CD4-positive, alpha-beta T cell (primary cell): ENCODE measurements around the gene VTCN1. TPM values are rescaled to one million over a fixed set of nuclear protein-coding genes. Genes with fewer than 3 reads are reported as not detected.

Experiments used
- ATAC-seq: fragments of 200-7000 bp; cut with Tn5 transposase; one replicate; pipeline ENCODE4 v1.10.0; 2022; ENCODE audit warnings: mild to moderate bottlenecking; ENCODE audit not compliant: poor library complexity
- CTCF ChIA-PET: fragments of 350-600 bp; sonication (Branson Sonifier 250); formaldehyde crosslinking; loops from one replicate; lab custom pipeline; 2021; ENCODE audit warnings: antibody characterized with exemption, inconsistent platforms; lab: Charles Lee
- POLR2A ChIA-PET: fragments of 350-600 bp; sonication (Branson Sonifier 250); formaldehyde crosslinking; loops from one replicate; lab custom pipeline; 2021; ENCODE audit warnings: antibody characterized with exemption, inconsistent platforms; lab: Charles Lee
- DNase-seq, 14 experiments: peaks; one replicate each; pipeline ENCODE4 v3.0.0-alpha.2; 2013 to 2020; ENCODE audit warnings: mixed read lengths in 2 of 14
- H3K27ac ChIP-seq, 2 donors: one replicate each; pipeline versions ENCODE4 v1.5.1 to v1.7.0; 2013; ENCODE audit warnings: low read length in 2 of 2, low read depth in 1 of 2, mild to moderate bottlenecking in 1 of 2
- H3K27me3 ChIP-seq, 2 experiments: 1 replicate in 1 of 2; 2 replicates in 1 of 2; pipeline versions ENCODE4 v1.6.1 to v1.7.0; 2013; ENCODE audit warnings: low read length in 2 of 2, control low read depth in 1 of 2, mild to moderate bottlenecking in 1 of 2, moderate library complexity in 1 of 2; ENCODE audit not compliant: insufficient read depth in 2 of 2, control insufficient read depth in 1 of 2
- H3K36me3 ChIP-seq: one replicate; pipeline ENCODE4 v1.6.1; 2013; ENCODE audit warnings: low read length, control low read depth; ENCODE audit not compliant: insufficient read depth
- H3K4me1 ChIP-seq: one replicate; pipeline ENCODE4 v1.6.1; 2013; ENCODE audit warnings: low read length, control low read depth; ENCODE audit not compliant: insufficient read depth
- H3K4me3 ChIP-seq: one replicate; pipeline ENCODE4 v1.5.1; 2013; ENCODE audit warnings: mild to moderate bottlenecking, low read length, moderate library complexity
- H3K9me3 ChIP-seq, 2 experiments: 1 replicate in 1 of 2; 2 replicates in 1 of 2; pipeline versions ENCODE4 v1.6.1 to v1.7.0; 2013; ENCODE audit warnings: low read length in 2 of 2, mild to moderate bottlenecking in 2 of 2, control low read depth in 1 of 2, moderate library complexity in 1 of 2; ENCODE audit not compliant: control insufficient read depth in 1 of 2, insufficient read depth in 1 of 2
- H3K27ac Mint-ChIP-seq: one replicate; pipeline ENCODE4 v1.8.0; 2020; ENCODE audit warnings: mixed read lengths
- H3K27me3 Mint-ChIP-seq: one replicate; pipeline ENCODE4 v1.8.0; 2021; ENCODE audit warnings: mixed read lengths
- H3K36me3 Mint-ChIP-seq: one replicate; pipeline ENCODE4 v1.8.0; 2021; ENCODE audit warnings: low read depth, mixed read lengths
- H3K4me1 Mint-ChIP-seq: one replicate; pipeline ENCODE4 v1.8.0; 2021; ENCODE audit warnings: low read depth, mixed read lengths
- H3K4me3 Mint-ChIP-seq: one replicate; pipeline ENCODE4 v1.8.0; 2020; ENCODE audit warnings: mild to moderate bottlenecking, mixed read lengths
- H3K9me3 Mint-ChIP-seq: one replicate; pipeline ENCODE4 v1.8.0; 2020; ENCODE audit warnings: mixed read lengths
- intact Hi-C, 2 experiments: fragments of 100-400 bp; cut with DNase I in 1 of 2; cut with micrococcal nuclease in 1 of 2; formaldehyde crosslinking; loops; one replicate each; pipeline versions ENCODE4 v1.15.1 to v1.9.0; 2023 to 2025; cut with DNase I, micrococcal nuclease
- total RNA-seq, 174 experiments: library from RNA in 2 of 174; stranded (reverse) in 2 of 174; gene quantifications; one replicate each; pipeline ENCODE4 v1.2.3 and lab custom pipeline; 2021 to 2026
- TF ChIP-seq, protein P1 (sequence below): fragments of 200-600 bp; IDR thresholded peaks from one replicate; pipeline ENCODE4 v1.8.0; 2022; ENCODE audit warnings: antibody characterized with exemption, mild to moderate bottlenecking

VTCN1 gene
- total RNA-seq, 2 experiments from 2014 or later, result not detected

DNA sequence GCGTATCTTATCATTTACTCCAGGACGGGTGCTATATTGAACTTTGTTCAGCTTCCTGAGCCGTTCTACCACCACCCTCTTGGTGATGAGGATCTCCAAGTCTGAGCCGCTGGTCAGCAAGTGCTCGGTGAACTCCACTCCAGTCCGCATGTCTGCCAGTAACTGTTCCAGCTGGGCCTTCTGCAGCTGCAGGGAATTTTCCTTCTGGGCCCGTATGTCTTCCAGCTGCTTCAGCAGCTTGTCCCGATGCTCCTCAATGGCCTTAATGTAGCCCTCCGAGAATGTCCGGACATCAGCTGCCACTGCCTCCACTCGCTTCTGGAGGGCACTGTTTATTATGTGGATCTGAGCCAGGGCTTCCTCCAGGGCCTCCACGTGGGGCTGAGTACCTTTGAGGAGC, 92.6 kb downstream of the VTCN1 start:
- Histone ChIP-seq H3K27ac (no peak overlapping the region), H3K27me3 (no peaks in the 10 kb centered on the region), H3K9me3 (no peaks in the 10 kb centered on the region), H3K4me3 (no peak overlapping the region), H3K4me1 (peaks cover 17% of the 10 kb centered on the region), H3K36me3 (no peaks in the 10 kb centered on the region)
- Mint-ChIP-seq H3K9me3 (no peaks in the 10 kb centered on the region), H3K36me3 (no peaks in the 10 kb centered on the region), H3K27me3 (peaks cover 4% of the 10 kb centered on the region), H3K4me3 (no peak overlapping the region), H3K4me1 (peaks cover 19% of the 10 kb centered on the region), H3K27ac (no peak overlapping the region)
- DNase-seq, result no peak
- ChIA-PET POLR2A (no interaction called here), CTCF (no interaction called here)
- ATAC-seq, result no peak
- intact Hi-C loops, result no loop called here
- TF ChIP-seq, protein P1, sequence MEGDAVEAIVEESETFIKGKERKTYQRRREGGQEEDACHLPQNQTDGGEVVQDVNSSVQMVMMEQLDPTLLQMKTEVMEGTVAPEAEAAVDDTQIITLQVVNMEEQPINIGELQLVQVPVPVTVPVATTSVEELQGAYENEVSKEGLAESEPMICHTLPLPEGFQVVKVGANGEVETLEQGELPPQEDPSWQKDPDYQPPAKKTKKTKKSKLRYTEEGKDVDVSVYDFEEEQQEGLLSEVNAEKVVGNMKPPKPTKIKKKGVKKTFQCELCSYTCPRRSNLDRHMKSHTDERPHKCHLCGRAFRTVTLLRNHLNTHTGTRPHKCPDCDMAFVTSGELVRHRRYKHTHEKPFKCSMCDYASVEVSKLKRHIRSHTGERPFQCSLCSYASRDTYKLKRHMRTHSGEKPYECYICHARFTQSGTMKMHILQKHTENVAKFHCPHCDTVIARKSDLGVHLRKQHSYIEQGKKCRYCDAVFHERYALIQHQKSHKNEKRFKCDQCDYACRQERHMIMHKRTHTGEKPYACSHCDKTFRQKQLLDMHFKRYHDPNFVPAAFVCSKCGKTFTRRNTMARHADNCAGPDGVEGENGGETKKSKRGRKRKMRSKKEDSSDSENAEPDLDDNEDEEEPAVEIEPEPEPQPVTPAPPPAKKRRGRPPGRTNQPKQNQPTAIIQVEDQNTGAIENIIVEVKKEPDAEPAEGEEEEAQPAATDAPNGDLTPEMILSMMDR, result no peak

DNA sequence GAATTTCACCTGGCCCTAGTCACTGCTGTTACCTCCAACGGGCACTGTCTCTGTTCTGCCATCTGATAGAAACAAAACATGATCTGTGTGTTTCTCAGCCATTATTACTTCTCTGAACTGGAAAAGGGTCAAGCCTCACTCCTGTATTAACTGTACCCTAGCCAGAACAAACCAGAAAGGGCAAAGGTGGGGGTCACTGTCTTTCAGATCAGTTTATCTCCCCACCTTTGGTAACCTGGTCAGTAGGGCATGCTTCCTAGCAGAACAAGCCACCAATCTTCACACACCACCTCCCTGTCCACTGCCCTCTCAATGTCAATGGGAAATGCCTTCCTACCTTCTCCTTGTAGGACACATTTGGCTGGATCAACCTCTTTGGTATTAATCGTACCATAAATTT, 93.0 kb downstream of the VTCN1 start:
- TF ChIP-seq, protein P1, result no peak
- ChIA-PET POLR2A (no interaction called here), CTCF (no interaction called here)
- H3K27me3 ChIP-seq, result no peaks in the 10 kb centered on the region
- no peak overlapping the region for H3K4me3 ChIP-seq
- Mint-ChIP-seq H3K27me3 (peaks cover 4% of the 10 kb centered on the region), H3K9me3 (no peaks in the 10 kb centered on the region), H3K4me1 (peaks cover 19% of the 10 kb centered on the region), H3K27ac (no peak overlapping the region), H3K4me3 (no peak overlapping the region), H3K36me3 (no peaks in the 10 kb centered on the region)
- no peak overlapping the region for H3K27ac ChIP-seq
- no peaks in the 10 kb centered on the region for H3K36me3 ChIP-seq
- H3K9me3 ChIP-seq, result no peaks in the 10 kb centered on the region
- DNase-seq (no peak), ATAC-seq (no peak)
- H3K4me1 ChIP-seq, result peaks cover 17% of the 10 kb centered on the region
- intact Hi-C loops, result no loop called here

DNA sequence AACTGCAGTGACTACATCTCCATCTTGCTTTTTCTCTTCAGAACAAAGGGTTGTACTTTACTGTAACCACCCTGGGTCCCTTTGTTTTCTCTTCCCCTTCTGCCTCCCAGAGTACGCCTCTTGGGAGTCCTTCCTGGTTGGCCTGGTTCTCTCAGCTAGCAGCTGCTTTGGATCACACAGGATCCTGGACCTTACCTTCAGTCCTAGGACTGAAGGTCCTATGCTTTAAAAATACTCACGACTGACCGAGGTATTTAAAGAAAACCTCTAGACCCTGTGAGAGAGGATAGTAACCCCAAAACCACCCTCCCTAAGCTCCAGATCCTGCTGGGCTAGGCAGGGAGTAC, 94.0 kb downstream of the VTCN1 start:
- TF ChIP-seq, protein P1, result no peak
- H3K4me1 Mint-ChIP-seq, result peaks cover 19% of the 10 kb centered on the region
- Histone ChIP-seq H3K4me3 (no peak overlapping the region), H3K36me3 (no peaks in the 10 kb centered on the region), H3K27ac (no peak overlapping the region), H3K27me3 (no peaks in the 10 kb centered on the region), H3K4me1 (peaks cover 8% of the 10 kb centered on the region), H3K9me3 (no peaks in the 10 kb centered on the region)
- POLR2A ChIA-PET, result no interaction called here
- H3K36me3 Mint-ChIP-seq, result no peaks in the 10 kb centered on the region
- ATAC-seq (no peak), DNase-seq (no peak)
- CTCF ChIA-PET, result interaction anchor here (1.2 kb wide), 1 partner anchor 10 kb away, joined by 3 read pairs; no protein-coding TSS in a partner anchor
- no peaks in the 10 kb centered on the region for H3K9me3 Mint-ChIP-seq
- intact Hi-C loops, result no loop called here
- H3K27ac Mint-ChIP-seq, result no peak overlapping the region
- no peak overlapping the region for H3K4me3 Mint-ChIP-seq
- peaks cover 4% of the 10 kb centered on the region for H3K27me3 Mint-ChIP-seq
